Measurements from ENCODE around the gene TSFM.

TSFM gene

GRCh38 chr12:57765003-57765697, 17.4 kb upstream of the TSFM start:
- H3K4me1 ChIP-seq (ENCODE audit: low read length) = peaks cover 6% of the 10 kb centered on the region; the same call in 1 of the 2 replicates
- no peaks in the 10 kb centered on the region for H3K79me2 ChIP-seq (ENCODE audit: low read length)
- H3K9me2 ChIP-seq (replicated peaks; ENCODE audit: insufficient read depth, low read length) = no peaks in the 10 kb centered on the region
- H3K27me3 ChIP-seq (replicated peaks; ENCODE audit: insufficient read depth, low read length) = peaks cover 34% of the 10 kb centered on the region
- peak; percentile 21 for DNase-seq
- H2AFZ ChIP-seq (ENCODE audit: low read length) = peak overlapping the region; percentile 84
- H3K4me2 ChIP-seq (ENCODE audit: low read depth, low read length) = peak overlapping the region; percentile 90
- H3K27ac ChIP-seq (ENCODE audit: low read length) = no peak overlapping the region
- no peak for TF ChIP-seq EZH2 (optimal IDR thresholded peaks at IDR 0.05; ENCODE audit: low read depth, low read length)
- TF ChIP-seq, protein P1, sequence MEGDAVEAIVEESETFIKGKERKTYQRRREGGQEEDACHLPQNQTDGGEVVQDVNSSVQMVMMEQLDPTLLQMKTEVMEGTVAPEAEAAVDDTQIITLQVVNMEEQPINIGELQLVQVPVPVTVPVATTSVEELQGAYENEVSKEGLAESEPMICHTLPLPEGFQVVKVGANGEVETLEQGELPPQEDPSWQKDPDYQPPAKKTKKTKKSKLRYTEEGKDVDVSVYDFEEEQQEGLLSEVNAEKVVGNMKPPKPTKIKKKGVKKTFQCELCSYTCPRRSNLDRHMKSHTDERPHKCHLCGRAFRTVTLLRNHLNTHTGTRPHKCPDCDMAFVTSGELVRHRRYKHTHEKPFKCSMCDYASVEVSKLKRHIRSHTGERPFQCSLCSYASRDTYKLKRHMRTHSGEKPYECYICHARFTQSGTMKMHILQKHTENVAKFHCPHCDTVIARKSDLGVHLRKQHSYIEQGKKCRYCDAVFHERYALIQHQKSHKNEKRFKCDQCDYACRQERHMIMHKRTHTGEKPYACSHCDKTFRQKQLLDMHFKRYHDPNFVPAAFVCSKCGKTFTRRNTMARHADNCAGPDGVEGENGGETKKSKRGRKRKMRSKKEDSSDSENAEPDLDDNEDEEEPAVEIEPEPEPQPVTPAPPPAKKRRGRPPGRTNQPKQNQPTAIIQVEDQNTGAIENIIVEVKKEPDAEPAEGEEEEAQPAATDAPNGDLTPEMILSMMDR (IDR thresholded peaks at IDR 0.05; ENCODE audit: low read length) = peak; percentile 50
- no peaks in the 10 kb centered on the region for H3F3A ChIP-seq (ENCODE audit: insufficient read depth, low read length)
- peak overlapping the region; percentile 60 for H3K4me3 ChIP-seq (ENCODE audit: low read length)
- H3K9me3 ChIP-seq (replicated peaks; ENCODE audit: insufficient read depth, low read length) = no peaks in the 10 kb centered on the region
- H3K36me3 ChIP-seq (replicated peaks; ENCODE audit: insufficient read depth, low read length) = no peaks in the 10 kb centered on the region; the same call in 1 of the 2 replicates
- no peaks in the 10 kb centered on the region for H4K20me1 ChIP-seq (ENCODE audit: insufficient read depth, low read length)
- H3K9ac ChIP-seq (ENCODE audit: low read length) = peak overlapping the region; percentile 34; the same call in 1 of the 2 replicates

- Histone ChIP-seq H3K9ac (ENCODE audit: low read length) (no peak overlapping the region), H3K4me3 (ENCODE audit: low read length) (peak overlapping the region; percentile 60; the same call in 1 of the 2 replicates), H3K4me2 (ENCODE audit: low read depth, low read length) (peak overlapping the region; percentile 90; the same call in 1 of the 2 replicates), H3K9me3 (replicated peaks; ENCODE audit: insufficient read depth, low read length) (no peaks in the 10 kb centered on the region), H3F3A (ENCODE audit: insufficient read depth, low read length) (no peaks in the 10 kb centered on the region), H3K9me2 (replicated peaks; ENCODE audit: insufficient read depth, low read length) (no peaks in the 10 kb centered on the region), H2AFZ (ENCODE audit: low read length) (no peak overlapping the region), H4K20me1 (ENCODE audit: insufficient read depth, low read length) (no peaks in the 10 kb centered on the region), H3K27ac (ENCODE audit: low read length) (no peak overlapping the region), H3K36me3 (replicated peaks; ENCODE audit: insufficient read depth, low read length) (no peaks in the 10 kb centered on the region; the same call in 1 of the 2 replicates), H3K4me1 (ENCODE audit: low read length) (peaks cover 8% of the 10 kb centered on the region; the same call in 1 of the 2 replicates), H3K27me3 (replicated peaks; ENCODE audit: insufficient read depth, low read length) (peaks cover 34% of the 10 kb centered on the region), H3K79me2 (ENCODE audit: low read length) (peaks cover 6% of the 10 kb centered on the region)
- no peak for DNase-seq
- TF ChIP-seq EZH2 (optimal IDR thresholded peaks at IDR 0.05; ENCODE audit: low read depth, low read length) (no peak), EZH2phosphoT487 (IDR thresholded peaks at IDR 0.05; ENCODE audit: low read length) (no peak)
- TF ChIP-seq, protein P1 (IDR thresholded peaks at IDR 0.05; ENCODE audit: low read length) = no peak
These were observed 16.7 kb upstream of the TSFM start for GRCh38 chr12:57765698-57766463.

- H3K9me3 ChIP-seq (replicated peaks; ENCODE audit: insufficient read depth, low read length) = no peaks in the 10 kb centered on the region
- H3K79me2 ChIP-seq (ENCODE audit: low read length) = peaks cover 12% of the 10 kb centered on the region
- H4K20me1 ChIP-seq (ENCODE audit: insufficient read depth, low read length) = no peaks in the 10 kb centered on the region
- H3K4me3 ChIP-seq (ENCODE audit: low read length) = no peak within 1 kb of the TSS
- H3K9me2 ChIP-seq (replicated peaks; ENCODE audit: insufficient read depth, low read length) = no peaks in the 10 kb centered on the region
- no peak within 1 kb of the TSS for H2AFZ ChIP-seq (ENCODE audit: low read length)
- TF ChIP-seq, protein P1 (IDR thresholded peaks at IDR 0.05; ENCODE audit: low read length) = no peak
- no peak for TF ChIP-seq EZH2phosphoT487 (IDR thresholded peaks at IDR 0.05; ENCODE audit: low read length)
- TF ChIP-seq EZH2 (optimal IDR thresholded peaks at IDR 0.05; ENCODE audit: low read depth, low read length) = no peak
- peaks cover 1% of the 10 kb centered on the region; the same call in 1 of the 2 replicates for H3F3A ChIP-seq (ENCODE audit: insufficient read depth, low read length)
- H3K9ac ChIP-seq (ENCODE audit: low read length) = no peak within 1 kb of the TSS
- peak within 1 kb of the TSS; percentile 90; the same call in 1 of the 2 replicates for H3K4me2 ChIP-seq (ENCODE audit: low read depth, low read length)
- no peak for DNase-seq
- H3K27ac ChIP-seq (ENCODE audit: low read length) = no peak within 1 kb of the TSS
- no peaks in the 10 kb centered on the region; the same call in 1 of the 2 replicates for H3K36me3 ChIP-seq (replicated peaks; ENCODE audit: insufficient read depth, low read length)
- peaks cover 34% of the 10 kb centered on the region for H3K27me3 ChIP-seq (replicated peaks; ENCODE audit: insufficient read depth, low read length)
- H3K4me1 ChIP-seq (ENCODE audit: low read length) = peaks cover 10% of the 10 kb centered on the region; the same call in 1 of the 2 replicates
These were observed 15.9 kb upstream of the TSFM start, which contains the start of gene CYP27B1 for GRCh38 chr12:57766464-57767304. Gene CYP27B1, minus strand, starts transcription at chr12:57767078. Its CDS starts 37 bp downstream, at chr12:57767041.

Data from MM.1S (cell line).